Measurements from ENCODE around the gene EXOC7. TPM values are rescaled to one million over a fixed set of nuclear protein-coding genes. Genes with fewer than 3 reads are reported as not detected.

The EXOC7 gene
- total RNA-seq, 4 donors from 2014 or later, result 51.7 to 87.3 (median 75.1) TPM

DNA sequence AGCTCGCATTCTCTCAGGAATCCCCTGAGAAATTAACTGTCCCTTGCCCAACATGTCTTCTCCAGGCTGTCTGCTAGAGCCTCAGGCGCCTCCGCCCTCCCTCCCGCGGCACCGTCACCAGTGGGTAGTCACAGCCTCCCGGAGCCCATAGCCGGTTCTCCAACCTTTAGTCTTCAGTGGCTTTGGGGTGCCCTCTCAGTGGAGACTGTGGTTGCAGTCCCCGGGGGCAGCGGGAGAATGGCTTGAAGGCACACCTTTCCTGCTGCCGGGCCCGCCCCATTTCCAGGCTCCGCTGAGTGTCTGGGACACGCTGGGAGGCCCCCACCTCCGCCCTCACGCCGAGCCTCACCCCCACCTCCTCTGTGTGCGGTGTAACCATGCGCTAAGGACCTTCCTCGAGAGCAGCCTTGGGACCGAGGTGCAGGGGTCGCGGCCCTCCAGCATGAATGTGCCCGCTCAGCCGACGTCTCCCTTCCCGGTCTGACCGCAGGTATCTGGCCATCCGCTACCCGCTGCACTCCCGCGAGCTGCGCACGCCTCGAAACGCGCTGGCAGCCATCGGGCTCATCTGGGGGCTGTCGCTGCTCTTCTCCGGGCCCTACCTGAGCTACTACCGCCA, 27.3 kb downstream of the EXOC7 start:
- no peak overlapping the region for H3K4me3 ChIP-seq
- no peaks in the 10 kb centered on the region for H3K36me3 ChIP-seq
- peaks cover 0 to 63% of the 10 kb centered on the region in 2 donors for H3K27me3 ChIP-seq
- DNase-seq (ENCODE audit: low spot score in 2 of 2), result no peak
- TF ChIP-seq, protein P1, sequence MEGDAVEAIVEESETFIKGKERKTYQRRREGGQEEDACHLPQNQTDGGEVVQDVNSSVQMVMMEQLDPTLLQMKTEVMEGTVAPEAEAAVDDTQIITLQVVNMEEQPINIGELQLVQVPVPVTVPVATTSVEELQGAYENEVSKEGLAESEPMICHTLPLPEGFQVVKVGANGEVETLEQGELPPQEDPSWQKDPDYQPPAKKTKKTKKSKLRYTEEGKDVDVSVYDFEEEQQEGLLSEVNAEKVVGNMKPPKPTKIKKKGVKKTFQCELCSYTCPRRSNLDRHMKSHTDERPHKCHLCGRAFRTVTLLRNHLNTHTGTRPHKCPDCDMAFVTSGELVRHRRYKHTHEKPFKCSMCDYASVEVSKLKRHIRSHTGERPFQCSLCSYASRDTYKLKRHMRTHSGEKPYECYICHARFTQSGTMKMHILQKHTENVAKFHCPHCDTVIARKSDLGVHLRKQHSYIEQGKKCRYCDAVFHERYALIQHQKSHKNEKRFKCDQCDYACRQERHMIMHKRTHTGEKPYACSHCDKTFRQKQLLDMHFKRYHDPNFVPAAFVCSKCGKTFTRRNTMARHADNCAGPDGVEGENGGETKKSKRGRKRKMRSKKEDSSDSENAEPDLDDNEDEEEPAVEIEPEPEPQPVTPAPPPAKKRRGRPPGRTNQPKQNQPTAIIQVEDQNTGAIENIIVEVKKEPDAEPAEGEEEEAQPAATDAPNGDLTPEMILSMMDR (IDR thresholded peaks at IDR 0.05), result no peak
- no peak for TF ChIP-seq EP300 (IDR thresholded peaks at IDR 0.05)
- TF ChIP-seq POLR2A (IDR thresholded peaks at IDR 0.05), result no peak
- H3K4me1 ChIP-seq, result peaks cover 0 to 59% (median 41%) of the 10 kb centered on the region in 4 donors
- H3K27ac ChIP-seq, result no peak overlapping the region
- 0 to 5% methylated on average over 10 to 18 of the region's 41 CpGs for WGBS, 2 donors
- H3K9me3 ChIP-seq, result no peaks in the 10 kb centered on the region

DNA sequence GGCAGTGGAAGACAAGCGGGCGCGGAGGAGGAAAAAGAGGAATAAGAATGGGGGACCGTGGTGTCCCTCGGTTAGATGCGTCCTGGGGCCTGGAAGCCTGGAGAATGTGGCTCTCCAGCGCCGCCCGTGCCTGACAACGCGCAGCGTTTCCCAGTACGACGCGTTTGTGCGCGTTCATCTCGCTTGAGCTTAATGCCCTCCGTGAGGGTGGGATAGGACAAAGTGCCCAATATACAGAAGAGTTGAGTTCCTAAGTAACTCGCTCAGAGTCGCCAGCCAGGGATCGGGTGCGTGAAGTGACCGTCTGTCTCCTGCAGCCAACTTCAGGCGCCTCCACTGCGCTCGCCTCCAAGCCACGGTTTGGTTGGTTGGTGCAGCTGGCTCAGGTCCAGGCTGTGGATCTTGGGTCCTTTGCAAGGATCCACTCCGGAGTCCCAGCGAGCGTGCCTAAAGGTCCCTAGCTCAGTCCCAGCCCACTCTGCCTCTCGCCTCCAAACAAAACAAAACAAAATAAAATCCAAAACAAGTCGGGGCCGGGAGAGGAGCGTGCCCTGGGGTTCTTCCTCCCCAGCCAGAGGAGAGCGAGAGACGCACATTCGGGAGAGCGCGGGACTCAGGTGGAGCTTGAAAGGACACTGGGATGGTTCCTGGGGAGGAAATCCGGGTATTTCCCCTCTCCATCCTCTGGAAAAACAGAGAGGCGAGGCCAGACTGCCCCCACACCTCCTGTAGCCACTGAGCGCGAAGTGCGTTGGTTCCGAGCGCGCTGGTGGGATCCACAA, 28.0 kb downstream of the EXOC7 start:
- WGBS, 2 donors, result 4 to 6% methylated on average over 42 to 48 of the region's 48 CpGs
- Histone ChIP-seq H3K27ac (no peak overlapping the region), H3K27me3 (peaks cover 0 to 63% of the 10 kb centered on the region in 2 donors)

DNA sequence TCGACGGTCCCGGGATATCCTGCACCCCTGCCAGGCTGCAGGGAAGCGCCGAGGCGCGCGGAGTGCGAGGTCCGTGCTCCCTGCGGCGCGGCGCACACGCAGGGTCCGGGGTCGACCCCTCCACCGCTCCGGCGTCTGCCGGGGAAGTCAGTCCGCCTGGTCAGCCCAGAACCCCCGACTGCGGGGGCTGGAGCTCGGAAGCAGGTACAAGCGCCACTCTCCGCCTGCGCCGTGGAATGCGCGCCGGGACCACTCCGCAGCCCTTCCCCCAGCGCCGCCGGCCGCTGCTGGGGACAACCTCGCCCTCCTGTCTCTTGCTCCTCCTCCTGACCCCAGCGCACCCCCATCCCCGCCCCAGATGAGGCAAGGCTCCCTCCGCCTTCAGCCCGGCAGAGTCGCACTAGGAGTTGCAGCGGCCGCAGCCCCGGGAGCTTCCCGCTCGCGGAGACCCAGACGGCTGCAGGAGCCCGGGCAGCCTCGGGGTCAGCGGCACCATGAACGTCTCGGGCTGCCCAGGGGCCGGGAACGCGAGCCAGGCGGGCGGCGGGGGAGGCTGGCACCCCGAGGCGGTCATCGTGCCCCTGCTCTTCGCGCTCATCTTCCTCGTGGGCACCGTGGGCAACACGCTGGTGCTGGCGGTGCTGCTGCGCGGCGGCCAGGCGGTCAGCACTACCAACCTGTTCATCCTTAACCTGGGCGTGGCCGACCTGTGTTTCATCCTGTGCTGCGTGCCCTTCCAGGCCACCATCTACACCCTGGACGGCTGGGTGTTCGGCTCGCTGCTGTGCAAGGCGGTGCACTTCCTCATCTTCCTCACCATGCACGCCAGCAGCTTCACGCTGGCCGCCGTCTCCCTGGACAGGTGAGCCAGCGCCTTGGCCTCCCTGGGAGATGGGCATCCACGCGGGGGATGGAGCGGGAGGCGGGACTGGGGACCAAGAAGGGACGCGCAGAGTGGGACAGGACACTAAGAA, 28.9 kb downstream of the EXOC7 start, which contains the start of gene GALR2:
GALR2 (plus strand) TSS at position 392 of the 974 bp plus-strand sequence; CDS start at position 495, 103 bp downstream.
- no peaks in the 10 kb centered on the region for H3K9me3 ChIP-seq
- TF ChIP-seq, protein P1 (IDR thresholded peaks at IDR 0.05), result no peak
- TF ChIP-seq POLR2A (IDR thresholded peaks at IDR 0.05) (no peak), EP300 (IDR thresholded peaks at IDR 0.05) (no peak)
- no peak within 1 kb of the TSS for H3K27ac ChIP-seq
- peaks cover 0 to 63% of the 10 kb centered on the region in 2 donors for H3K27me3 ChIP-seq
- WGBS, 2 donors, result 2 to 3% methylated on average over 41 to 51 of the region's 92 CpGs
- peaks cover 0 to 4% (median 0%) of the 10 kb centered on the region in 3 donors for H3K36me3 ChIP-seq
- peaks cover 0 to 64% (median 46%) of the 10 kb centered on the region in 4 donors for H3K4me1 ChIP-seq
- peak within 1 kb of the TSS in 1 of 4 donors; percentile 8 for H3K4me3 ChIP-seq
- no peak for DNase-seq (ENCODE audit: low spot score in 2 of 2)

More for the DNA sequence above, 28.0 kb downstream of the EXOC7 start:
- H3K36me3 ChIP-seq, result no peaks in the 10 kb centered on the region
- H3K4me1 ChIP-seq, result peaks cover 0 to 64% (median 46%) of the 10 kb centered on the region in 4 donors
- no peak for DNase-seq (ENCODE audit: low spot score in 2 of 2)
- H3K4me3 ChIP-seq, result no peak overlapping the region
- H3K9me3 ChIP-seq, result no peaks in the 10 kb centered on the region
- TF ChIP-seq, protein P1 (IDR thresholded peaks at IDR 0.05), result no peak
- TF ChIP-seq EP300 (IDR thresholded peaks at IDR 0.05) (no peak), POLR2A (IDR thresholded peaks at IDR 0.05) (no peak)

DNA sequence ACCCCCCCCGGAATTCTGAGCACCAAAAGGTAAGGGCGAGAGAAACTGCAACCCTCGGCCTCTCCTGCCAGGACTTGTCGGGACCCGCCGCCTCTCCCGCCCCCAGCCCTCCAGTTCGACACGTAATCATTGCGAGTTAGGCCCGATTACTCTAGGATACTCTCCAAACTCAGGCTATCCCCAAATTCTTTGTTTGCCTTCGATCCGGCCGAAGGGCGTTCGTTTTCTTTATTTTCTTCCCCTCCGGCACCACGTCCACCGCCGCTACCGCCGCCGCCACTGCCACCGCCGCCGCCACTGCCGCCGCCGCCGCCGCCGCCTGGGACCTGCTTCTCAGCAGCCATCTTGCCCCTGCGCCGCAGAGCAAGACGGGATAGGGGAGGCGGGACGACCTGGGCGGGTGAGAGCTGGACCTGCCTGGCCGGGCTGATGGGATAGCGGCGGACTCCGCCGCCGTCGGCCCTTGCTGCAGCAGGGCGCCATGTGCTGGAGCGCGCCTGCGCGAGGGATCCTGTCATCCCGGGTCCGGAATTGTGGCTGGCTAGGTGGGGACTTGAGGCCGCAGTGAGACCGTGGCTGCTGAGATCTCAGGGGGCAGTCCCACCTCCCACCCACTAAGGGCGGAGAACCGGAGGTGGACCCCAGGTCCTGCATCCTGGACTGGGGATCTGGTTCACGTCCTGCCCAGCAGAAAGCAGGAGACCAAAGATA, 31.3 kb downstream of the EXOC7 start, which contains the start of gene SRP68:
SRP68 (minus strand) TSS at position 370 of the 711 bp plus-strand sequence; CDS start at position 344, 26 bp downstream.
- H3K27me3 ChIP-seq, result peaks cover 0 to 40% of the 10 kb centered on the region in 2 donors
- H3K9me3 ChIP-seq, result no peaks in the 10 kb centered on the region
- peak in 1 of 2 donors; percentile 90 for TF ChIP-seq EP300 (IDR thresholded peaks at IDR 0.05)
- TF ChIP-seq, protein P1 (IDR thresholded peaks at IDR 0.05), result peak in 1 of 5 experiments; percentile 33
- peak; percentile 38 to 64 for TF ChIP-seq POLR2A (IDR thresholded peaks at IDR 0.05)
- peaks cover 0 to 27% (median 6%) of the 10 kb centered on the region in 3 donors for H3K36me3 ChIP-seq
- peak within 1 kb of the TSS; percentile 54 to 73 (median 64) for H3K4me3 ChIP-seq
- peaks cover 0 to 74% (median 45%) of the 10 kb centered on the region in 4 donors for H3K4me1 ChIP-seq
- H3K27ac ChIP-seq, result peak within 1 kb of the TSS in 3 of 4 donors; percentile 78 to 85 (median 84)
- 0 to 1% methylated on average over 38 to 39 of the region's 57 CpGs for WGBS, 2 donors
- peak; percentile 80 to 83 for DNase-seq (ENCODE audit: low spot score in 2 of 2)

All from tibial nerve (tissue), 4 donors.